HepG2 (cell line): ENCODE results near the gene ARL16. TPM values are rescaled to one million over a fixed set of nuclear protein-coding genes. Genes with fewer than 3 reads are reported as not detected.

Source experiments
- BORCS8-MEF2B ChIP-seq: sonication (generic); formaldehyde crosslinking; IDR thresholded peaks from 2 replicates; pipeline ENCODE4 v1.8.0; 2022; ENCODE audit warnings: mild to moderate bottlenecking, missing genetic modification reagents
- CHCHD3 ChIP-seq: sonication (generic); formaldehyde crosslinking; IDR thresholded peaks from 2 replicates; pipeline ENCODE4 v1.8.0; 2022; ENCODE audit warnings: mild to moderate bottlenecking, missing genetic modification reagents, moderate library complexity
- DZIP1 ChIP-seq: sonication (generic); formaldehyde crosslinking; IDR thresholded peaks from 2 replicates; pipeline ENCODE4 v1.5.0; 2020; ENCODE audit warnings: mild to moderate bottlenecking, missing genetic modification reagents
- MTERF4 ChIP-seq: sonication (generic); formaldehyde crosslinking; IDR thresholded peaks from 2 replicates; pipeline ENCODE4 v1.8.0; 2023; ENCODE audit warnings: mild to moderate bottlenecking, missing genetic modification reagents
- NCOR1 ChIP-seq: fragments of 200-600 bp; sonication (generic); IDR thresholded peaks from 2 replicates; pipeline ENCODE4 v1.7.0; 2017; ENCODE audit warnings: antibody characterized with exemption, low read length, borderline replicate concordance
- POLR2A ChIP-seq, 2 experiments: IDR thresholded peaks; 2 replicates each; pipeline ENCODE4 v1.6.1; 2011; ENCODE audit warnings: low read depth in 2 of 2, low read length in 2 of 2, mild to moderate bottlenecking in 1 of 2, moderate library complexity in 1 of 2; ENCODE audit not compliant: insufficient read depth in 1 of 2
- SALL1 ChIP-seq: sonication (generic); formaldehyde crosslinking; IDR thresholded peaks from 2 replicates; pipeline ENCODE4 v1.8.0; 2022; ENCODE audit warnings: mild to moderate bottlenecking, missing genetic modification reagents
- ZBTB34 ChIP-seq: sonication (generic); formaldehyde crosslinking; IDR thresholded peaks from 2 replicates; pipeline ENCODE4 v1.8.0; 2022; ENCODE audit warnings: mild to moderate bottlenecking, missing genetic modification reagents
- ZNF124 ChIP-seq: sonication (generic); formaldehyde crosslinking; IDR thresholded peaks from 2 replicates; pipeline ENCODE4 v1.4.0; 2020; ENCODE audit warnings: missing genetic modification reagents
- ZNF143 ChIP-seq: sonication (generic); formaldehyde crosslinking; IDR thresholded peaks from 2 replicates; pipeline ENCODE4 v1.4.0; 2020; ENCODE audit warnings: missing genetic modification reagents
- ZNF280B ChIP-seq: sonication (generic); formaldehyde crosslinking; IDR thresholded peaks from 2 replicates; pipeline ENCODE4 v1.5.0; 2020; ENCODE audit warnings: missing genetic modification reagents, mild to moderate bottlenecking, borderline replicate concordance
- ZNF318 ChIP-seq: sonication (generic); formaldehyde crosslinking; IDR thresholded peaks from 2 replicates; pipeline ENCODE4 v1.4.0; 2020; ENCODE audit warnings: mild to moderate bottlenecking, missing genetic modification reagents
- ZNF441 ChIP-seq: sonication (generic); formaldehyde crosslinking; IDR thresholded peaks from 2 replicates; pipeline ENCODE4 v1.7.0; 2021; ENCODE audit warnings: missing genetic modification reagents, borderline replicate concordance
- ZNF550 ChIP-seq: sonication (generic); formaldehyde crosslinking; IDR thresholded peaks from 2 replicates; pipeline ENCODE4 v1.4.0; 2020; ENCODE audit warnings: mild to moderate bottlenecking, missing genetic modification reagents, borderline replicate concordance
- ZNF619 ChIP-seq: sonication (generic); formaldehyde crosslinking; IDR thresholded peaks from 2 replicates; pipeline ENCODE4 v1.4.0; 2020; ENCODE audit warnings: mild to moderate bottlenecking, missing genetic modification reagents
- polyA plus RNA-seq, 8 experiments: library from polyadenylated mRNA; depleted of rRNA in 3 of 8; stranded (reverse) in 7 of 8; unstranded in 1 of 8; fragments of >200 nt; fragmentation: Illumina TruSeq in 4 of 8; extraction: Trizol in 4 of 8; gene quantifications; 2 replicates each; pipeline versions ENCODE4 v1.2.1 to v1.2.3, GENCODE V29; 2011 to 2016; ENCODE audit warnings: low read depth in 4 of 8, missing spikeins in 1 of 8, mixed read lengths in 1 of 8; ENCODE audit not compliant: insufficient read depth in 1 of 8
- total RNA-seq, 5 experiments: library from RNA; depleted of rRNA; stranded (reverse); fragments of >200 nt; fragmentation: Illumina TruSeq; extraction: Trizol; gene quantifications; 2 replicates each; pipeline ENCODE4 v1.2.3, GENCODE V29; 2016; ENCODE audit warnings: low read depth in 1 of 5

Gene ARL16
- total and polyA plus RNA-seq, 2 of the 13 experiments (the other 11 are each of a cell fraction or from before 2014, with no cell fraction given), result 20.8 to 30.8 TPM

GRCh38 chr17:81712468-81713003, 28.9 kb upstream of the ARL16 start (continued):
- TF ChIP-seq ZNF318, result no peak
- TF ChIP-seq ZBTB34 (CRISPR knock-in tag), result no peak
- TF ChIP-seq SALL1 (CRISPR knock-in tag), result peak; percentile 28; the same call in 1 of the 2 replicates
- TF ChIP-seq ZNF619, result no peak
- no peak for TF ChIP-seq BORCS8-MEF2B (CRISPR knock-in tag)
- TF ChIP-seq CHCHD3, result no peak
- TF ChIP-seq MTERF4, result no peak
- peak in 1 of 2 experiments; percentile 57; a peak in 2 of 4 replicates for TF ChIP-seq POLR2A (IDR thresholded peaks at IDR 0.05; ENCODE audit: insufficient read depth in 1 of 2, low read depth in 2 of 2, low read length in 2 of 2)
- TF ChIP-seq ZNF550 (CRISPR knock-in tag), result no peak
- no peak for TF ChIP-seq ZNF441
- TF ChIP-seq ZNF280B (CRISPR knock-in tag), result peak; percentile 72; the same call in 1 of the 2 replicates
- TF ChIP-seq DZIP1 (CRISPR knock-in tag), result peak; percentile 84; the same call in 1 of the 2 replicates
- no peak for TF ChIP-seq ZNF143 (CRISPR knock-in tag)
- no peak for TF ChIP-seq ZNF124 (CRISPR knock-in tag)
- TF ChIP-seq NCOR1, result no peak
